Lung (tissue), 12 donors: Measurements from ENCODE around the gene C5orf58. TPM values are rescaled to one million over a fixed set of nuclear protein-coding genes. Genes with fewer than 3 reads are reported as not detected.
A peak's percentile ranks its signal among the peaks of the same experiment; 100 is the strongest.

Experiments
- ATAC-seq: fragments of 200-7000 bp; cut with Tn5 transposase; one replicate; pipeline ENCODE4 v1.9.1; 2020; ENCODE audit warnings: moderate number of reproducible peaks; ENCODE audit not compliant: insufficient read depth, low FRiP score
- DNase-seq, 3 donors: peaks; one replicate each; pipeline ENCODE4 v3.0.0-alpha.2; 2013 to 2017
- H3K27ac ChIP-seq, 2 donors: one replicate each; pipeline ENCODE4 v1.5.1; 2013; ENCODE audit warnings: mild to moderate bottlenecking in 2 of 2, moderate library complexity in 2 of 2, control low read depth in 1 of 2, inconsistent platforms in 1 of 2, low read depth in 1 of 2, low read length in 1 of 2
- H3K27me3 ChIP-seq, 3 donors: one replicate each; pipeline ENCODE4 v1.5.1; 2013; ENCODE audit warnings: low read length in 2 of 3; ENCODE audit not compliant: control insufficient read depth in 3 of 3, insufficient read depth in 3 of 3
- H3K36me3 ChIP-seq, 4 donors: one replicate each; pipeline ENCODE4 v1.5.1; 2013; ENCODE audit warnings: low read length in 4 of 4, mild to moderate bottlenecking in 1 of 4, moderate library complexity in 1 of 4; ENCODE audit not compliant: control insufficient read depth in 4 of 4, insufficient read depth in 4 of 4
- H3K4me1 ChIP-seq, 5 donors: one replicate each; pipeline ENCODE4 v1.5.1; 2013; ENCODE audit warnings: low read length in 5 of 5, mild to moderate bottlenecking in 2 of 5, moderate library complexity in 1 of 5; ENCODE audit not compliant: control insufficient read depth in 5 of 5, insufficient read depth in 5 of 5
- H3K4me3 ChIP-seq: one replicate; pipeline ENCODE4 v1.5.1; 2013; ENCODE audit warnings: mild to moderate bottlenecking, control low read depth, moderate library complexity
- H3K9ac ChIP-seq, 2 donors: one replicate each; pipeline ENCODE4 v1.5.1; 2013; ENCODE audit warnings: low read length in 2 of 2, control low read depth in 1 of 2; ENCODE audit not compliant: insufficient read depth in 1 of 2
- H3K9me3 ChIP-seq, 4 donors: one replicate each; pipeline ENCODE4 v1.5.1; 2013; ENCODE audit warnings: low read length in 3 of 4, mild to moderate bottlenecking in 1 of 4, moderate library complexity in 1 of 4; ENCODE audit not compliant: control insufficient read depth in 4 of 4, insufficient read depth in 3 of 4
- CTCF ChIP-seq: IDR thresholded peaks from 2 replicates; pipeline ENCODE4 v1.5.1; 2012; ENCODE audit warnings: mild to moderate bottlenecking; ENCODE audit errors: control extremely low read depth, extremely low read depth
- WGBS, 2 donors: extraction: QIAGEN DNeasy Blood & Tissue Kit; methylation state at CpG; one replicate each; pipeline ENCODE4 v1.1.7; 2013; 5-methylcytosine and 5-hydroxymethylcytosine counted together
- polyA plus RNA-seq, 2 donors: library from polyadenylated mRNA; stranded (reverse); fragments of 200-250 nt; gene quantifications; one replicate each; pipeline ENCODE4 v1.2.1, GENCODE V29; 2013
- total RNA-seq, 2 donors: library from RNA; depleted of rRNA in 1 of 2; stranded (reverse); fragments of >200 nt in 1 of 2; gene quantifications; one replicate each; pipeline ENCODE4 v1.2.1, GENCODE V29; 2014 to 2021
- donor health status: control.
- donor health status: control.
- donor health status: Bipolar disorder and iron deficiency.
- donor health status: healthy.
- donor health status: DM: yes; HTN: yes; CAD: no.

C5orf58 gene
- total and polyA plus RNA-seq, 4 donors: 0.05 TPM; not detected in 3

GRCh38 chr5:170286386-170286925 is 53.7 kb downstream of the C5orf58 start:
- peaks cover 0 to 14% (median 8%) of the 10 kb centered on the region in 3 donors for H3K27me3 ChIP-seq
- no peak overlapping the region for H3K9ac ChIP-seq
- DNase-seq: no peak
- no peak for ATAC-seq
- H3K27ac ChIP-seq: no peak overlapping the region
- peaks cover 0 to 6% (median 0%) of the 10 kb centered on the region in 4 donors for H3K9me3 ChIP-seq
- 70 to 86% methylated on average over 3 of the region's 3 CpGs for WGBS, 2 donors
- no peak overlapping the region for H3K4me3 ChIP-seq
- peaks cover 0 to 15% (median 0%) of the 10 kb centered on the region in 4 donors for H3K36me3 ChIP-seq
- H3K4me1 ChIP-seq: peaks cover 0 to 11% (median 6%) of the 10 kb centered on the region in 5 donors
- no peak for TF ChIP-seq CTCF

GRCh38 chr5:170287532-170287931 is 54.7 kb downstream of the C5orf58 start:
- H3K27me3 ChIP-seq: peaks cover 0 to 21% (median 2%) of the 10 kb centered on the region in 3 donors
- peaks cover 0 to 6% (median 0%) of the 10 kb centered on the region in 4 donors for H3K9me3 ChIP-seq
- H3K27ac ChIP-seq: no peak overlapping the region
- peaks cover 0 to 11% (median 6%) of the 10 kb centered on the region in 5 donors for H3K4me1 ChIP-seq
- H3K4me3 ChIP-seq: no peak overlapping the region
- ATAC-seq (peak; percentile 65), DNase-seq (peak; percentile 90 to 98 (median 96))
- 16 to 27% methylated on average over 1 of the region's 1 CpG for whole genome bisulfite sequencing, 2 donors
- TF ChIP-seq CTCF: no peak
- no peak overlapping the region for H3K9ac ChIP-seq
- peaks cover 0 to 15% (median 0%) of the 10 kb centered on the region in 4 donors for H3K36me3 ChIP-seq

GRCh38 chr5:170288151-170288550 is 55.4 kb downstream of the C5orf58 start:
- WGBS, 2 donors: 62 to 74% methylated on average over 2 of the region's 2 CpGs
- no peak overlapping the region for H3K27ac ChIP-seq
- ATAC-seq: no peak

More at GRCh38 chr5:170288151-170288550, 55.4 kb downstream of the C5orf58 start:
- no peak overlapping the region for H3K9ac ChIP-seq
- peaks cover 0 to 15% (median 0%) of the 10 kb centered on the region in 4 donors for H3K36me3 ChIP-seq
- no peak for DNase-seq
- no peak for TF ChIP-seq CTCF
- H3K9me3 ChIP-seq: peaks cover 0 to 6% (median 0%) of the 10 kb centered on the region in 4 donors
- peaks cover 0 to 9% (median 6%) of the 10 kb centered on the region in 5 donors for H3K4me1 ChIP-seq
- no peak overlapping the region for H3K4me3 ChIP-seq
- peaks cover 0 to 25% (median 2%) of the 10 kb centered on the region in 3 donors for H3K27me3 ChIP-seq
